H1 (cell line): ENCODE measurements around the gene ZNF155. TPM values are rescaled to one million over a fixed set of nuclear protein-coding genes. Genes with fewer than 3 reads are reported as not detected.

ENCODE experiments used
- NRF1 ChIP-seq: IDR thresholded peaks from 2 replicates; pipeline ENCODE4 v1.6.1; 2011; ENCODE audit warnings: mild to moderate bottlenecking, low read depth, low read length, improper control_type of control experiment
- polyA plus RNA-seq, 7 experiments: library from polyadenylated mRNA; depleted of rRNA in 3 of 7; stranded (reverse) in 5 of 7; unstranded in 2 of 7; fragments of >200 nt in 5 of 7; fragments of 200-250 nt in 2 of 7; gene quantifications; 1 replicate in 5 of 7; 2 replicates in 1 of 7; 4 replicates in 1 of 7; pipeline versions ENCODE4 v1.2.1 to v1.2.3, GENCODE V29; 2011 to 2013; ENCODE audit warnings: missing spikeins in 2 of 7, mixed read lengths in 2 of 7
- total RNA-seq: library from RNA; stranded (reverse); fragmentation: NEBNext Ultra II Directional; extraction: Animal tissue kit (Norgen Biotek cat#: 25700); gene quantifications from 2 replicates; pipeline ENCODE4 v1.2.1, GENCODE V29; 2021

The ZNF155 gene
- total and polyA plus RNA-seq, 2 of the 8 experiments (the other 6 are each of a cell fraction or from before 2014, with no cell fraction given), result 3.1 to 9.0 TPM

DNA sequence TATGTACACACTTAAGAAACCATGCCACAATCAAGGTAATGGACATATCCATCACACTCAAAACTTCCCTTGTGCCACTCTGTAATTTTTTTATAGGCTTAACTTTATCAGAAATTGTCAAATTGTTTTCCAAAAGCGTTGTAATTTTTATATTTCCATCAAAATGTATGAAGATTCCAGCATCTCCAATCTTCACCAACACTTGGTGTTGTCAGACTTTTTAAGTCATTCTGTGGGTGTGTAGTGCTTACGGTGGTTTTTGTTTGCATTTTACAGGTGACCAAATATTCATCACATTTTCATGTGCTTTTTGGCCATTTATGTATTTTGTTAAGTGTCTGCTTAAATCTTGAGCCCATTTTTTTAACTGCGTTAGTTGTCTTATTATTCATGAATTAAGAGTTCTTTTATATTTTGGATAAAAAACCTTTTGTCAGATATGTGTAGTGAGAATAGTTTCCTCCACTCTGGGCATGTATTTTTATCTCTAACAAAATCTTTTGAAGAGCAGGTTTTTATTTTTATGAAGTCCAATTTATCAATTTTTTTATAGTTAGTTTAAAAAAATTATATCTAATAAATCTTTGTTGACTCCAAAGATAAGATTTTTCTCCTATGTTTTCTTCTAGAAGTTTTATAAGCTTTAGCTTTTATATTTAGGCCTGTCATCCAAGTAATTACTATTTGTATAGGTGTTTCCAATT is 44.3 kb upstream of the ZNF155 start (continued):
- TF ChIP-seq NRF1, result no peak
